Stimulated activated CD4-positive, alpha-beta T cell treated with anti-CD3 and anti-CD28 coated beads, TNF-alpha, amount 100 ng/mL, for 4 hours (primary cell): Measurements from ENCODE around the gene UTF1.

Experiments used
- DNase-seq, 3 experiments: peaks; one replicate each; pipeline ENCODE4 v3.0.0-alpha.2; 2020; ENCODE audit warnings: low read depth in 3 of 3

The UTF1 gene

GRCh38 chr10:133247681-133248333, 17.8 kb downstream of the UTF1 start:
- DNase-seq = no peak

- DNase-seq = no peak
These were observed 18.3 kb downstream of the UTF1 start for GRCh38 chr10:133248334-133248715.

GRCh38 chr10:133249094-133249780, 19.2 kb downstream of the UTF1 start:
- no peak for DNase-seq

GRCh38 chr10:133249975-133250754, 20.1 kb downstream of the UTF1 start:
- no peak for DNase-seq

GRCh38 chr10:133251388-133252222, 21.6 kb downstream of the UTF1 start:
- no peak for DNase-seq

- DNase-seq = no peak
These were observed 22.2 kb downstream of the UTF1 start for GRCh38 chr10:133252223-133252552.

GRCh38 chr10:133253361-133253955, 23.4 kb downstream of the UTF1 start:
- no peak for DNase-seq

GRCh38 chr10:133254421-133255120, 24.6 kb downstream of the UTF1 start:
- DNase-seq = no peak

- no peak for DNase-seq
These were observed 25.3 kb downstream of the UTF1 start for GRCh38 chr10:133255323-133255722.

GRCh38 chr10:133257489-133258065, 27.6 kb downstream of the UTF1 start:
- no peak for DNase-seq

GRCh38 chr10:133258066-133258817, 28.2 kb downstream of the UTF1 start:
- DNase-seq = no peak

GRCh38 chr10:133258818-133259601, 29.0 kb downstream of the UTF1 start:
- DNase-seq = peak in 2 of 3 experiments; percentile 74 to 80

GRCh38 chr10:133259602-133259989, 29.6 kb downstream of the UTF1 start:
- no peak for DNase-seq

- DNase-seq = peak in 1 of 3 experiments; percentile 38
These were observed 31.1 kb downstream of the UTF1 start for GRCh38 chr10:133260895-133261725.

GRCh38 chr10:133261726-133262325, 31.8 kb downstream of the UTF1 start:
- DNase-seq = peak; percentile 68 to 76 (median 70)

- no peak for DNase-seq
These were observed 32.7 kb downstream of the UTF1 start for GRCh38 chr10:133262696-133263095.

GRCh38 chr10:133263674-133264073, 33.7 kb downstream of the UTF1 start:
- no peak for DNase-seq

GRCh38 chr10:133264461-133264860, 34.4 kb downstream of the UTF1 start:
- no peak for DNase-seq
